GM12878 (cell line): ENCODE measurements around the gene DHRS12. TPM values are rescaled to one million over a fixed set of nuclear protein-coding genes. Genes with fewer than 3 reads are reported as not detected.

Source experiments
- ATAC-seq: fragments of 200-7000 bp; cut with Tn5 transposase; 3 replicates; pipeline ENCODE4 v1.9.1; 2020; ENCODE audit warnings: mild to moderate bottlenecking, moderate library complexity
- BruUV-seq: library from RNA; stranded (reverse); fragments of 400-500 nt; replicated peaks from 2 replicates; lab custom pipeline; 2021; lab: Mats Ljungman, UMichigan
- CTCF ChIA-PET: fragments of 300-600 bp; sonication (Branson Sonifier 250); formaldehyde crosslinking; extraction: SDS; loops from one replicate; lab custom pipeline; 2021; ENCODE audit warnings: inconsistent platforms; lab: Yijun Ruan, JAX
- POLR2A ChIA-PET: fragments of 350-600 bp; formaldehyde crosslinking; extraction: SDS; loops from one replicate; lab custom pipeline; 2021; ENCODE audit warnings: inconsistent platforms; lab: Charles Lee
- RAD21 ChIA-PET: fragments of 300-600 bp; sonication (Branson Sonifier 250); formaldehyde crosslinking; loops from one replicate; lab custom pipeline; 2023; ENCODE audit warnings: antibody characterized with exemption; ENCODE audit not compliant: unreplicated experiment; lab: Charles Lee
- SMC1A ChIA-PET: fragments of 300-600 bp; sonication (Branson Sonifier 250); formaldehyde crosslinking; loops from one replicate; lab custom pipeline; 2023; ENCODE audit not compliant: unreplicated experiment, uncharacterized antibody; lab: Charles Lee
- DNase-seq: peaks from one replicate; pipeline ENCODE4 v3.0.0-alpha.2; 2011; ENCODE audit warnings: low read depth, low spot score
- FAIRE-seq: peaks from 3 replicates; lab custom pipeline; 2011; peaks lifted over from hg19 to GRCh38; lab: Jason Lieb, UNC
- H2AFZ ChIP-seq: 2 replicates; pipeline ENCODE4 v1.6.0; 2011; ENCODE audit warnings: low read depth, low read length, control low read depth; ENCODE audit not compliant: control insufficient read depth
- H3K27ac ChIP-seq: 2 replicates; pipeline ENCODE4 v1.5.1; 2011; ENCODE audit warnings: control low read depth; ENCODE audit not compliant: control insufficient read depth, insufficient read depth
- H3K27me3 ChIP-seq, 2 experiments: replicated peaks in 1 of 2; 2 replicates each; pipeline versions ENCODE4 v1.6.0 to v1.6.1; 2011; ENCODE audit warnings: low read length in 1 of 2; ENCODE audit not compliant: control insufficient read depth in 2 of 2, insufficient read depth in 2 of 2
- H3K36me3 ChIP-seq, 2 experiments: 2 replicates each; pipeline ENCODE4 v1.5.1; 2011; ENCODE audit warnings: low read length in 1 of 2; ENCODE audit not compliant: control insufficient read depth in 2 of 2, insufficient read depth in 2 of 2
- H3K4me1 ChIP-seq: 2 replicates; pipeline ENCODE4 v1.6.1; 2011; ENCODE audit warnings: mild to moderate bottlenecking, low read length, moderate library complexity, mixed read lengths; ENCODE audit not compliant: control insufficient read depth, insufficient read depth
- H3K4me2 ChIP-seq: 2 replicates; pipeline ENCODE4 v1.6.0; 2011; ENCODE audit warnings: control low read depth; ENCODE audit not compliant: control insufficient read depth, insufficient read depth
- H3K4me3 ChIP-seq: fragments of 200-600 bp; sonication (generic); 2 replicates; pipeline ENCODE4 v1.5.1; 2016
- H3K79me2 ChIP-seq: 2 replicates; pipeline ENCODE4 v1.6.0; 2011; ENCODE audit warnings: low read length; ENCODE audit not compliant: control insufficient read depth, insufficient read depth
- H3K9ac ChIP-seq: 2 replicates; pipeline ENCODE4 v1.8.0; 2011; ENCODE audit warnings: low read length, control low read depth, mixed read lengths; ENCODE audit not compliant: control insufficient read depth, insufficient read depth
- H3K9me3 ChIP-seq: replicated peaks from 3 replicates; pipeline ENCODE4 v1.5.1; 2011; ENCODE audit warnings: mild to moderate bottlenecking, low read length; ENCODE audit not compliant: control insufficient read depth, insufficient read depth
- H4K20me1 ChIP-seq: 2 replicates; pipeline ENCODE4 v1.6.0; 2011; ENCODE audit not compliant: control insufficient read depth, insufficient read depth
- CREM ChIP-seq: IDR thresholded peaks from 2 replicates; pipeline ENCODE4 v1.6.1; 2014; ENCODE audit warnings: antibody characterized with exemption, low read depth
- HDAC6 ChIP-seq: fragments of 200-600 bp; sonication (generic); IDR thresholded peaks from one replicate; pipeline ENCODE4 v1.8.0; 2017; ENCODE audit warnings: antibody characterized with exemption; ENCODE audit not compliant: unreplicated experiment
- IRF4 ChIP-seq: IDR thresholded peaks from 2 replicates; pipeline ENCODE4 v1.6.1; 2011; ENCODE audit warnings: low read depth, low read length
- POLR2AphosphoS5 ChIP-seq: IDR thresholded peaks from 2 replicates; pipeline ENCODE4 v1.6.1; 2011; ENCODE audit warnings: mild to moderate bottlenecking, low read length, inconsistent platforms
- SP1 ChIP-seq: IDR thresholded peaks from one replicate; pipeline ENCODE4 v1.6.1; 2011; ENCODE audit warnings: low read depth, low read length
- ZBTB4 ChIP-seq: fragments of 450-650 bp; formaldehyde crosslinking; IDR thresholded peaks from 2 replicates; pipeline ENCODE4 v1.4.0; 2022; ENCODE audit warnings: mild to moderate bottlenecking, moderate library complexity
- WGBS: methylation state at CpG from one replicate; pipeline ENCODE4 v1.1.6; 2016; ENCODE audit warnings: low lambda C conversion rate; ENCODE audit not compliant: insufficient replicate concordance, insufficient coverage; ENCODE audit errors: missing lambda C conversion rate; 5-methylcytosine and 5-hydroxymethylcytosine counted together
- in situ Hi-C: fragments of 300-500 bp; cut with MboI; formaldehyde crosslinking; loops from 9 replicates; pipeline ENCODE4 v1.14.3; 2018; ENCODE audit warnings: mixed read lengths
- intact Hi-C: fragments of 100-400 bp; cut with micrococcal nuclease; formaldehyde crosslinking; loops from one replicate; pipeline ENCODE4 v1.14.2; 2022; ENCODE audit not compliant: unreplicated experiment
- polyA plus RNA-seq, 11 experiments: library from polyadenylated mRNA; depleted of rRNA in 4 of 11; unstranded in 6 of 11; stranded (reverse) in 5 of 11; fragments of >200 nt; fragmentation: Nextera tagmentation in 4 of 11; fragmentation: Illumina TruSeq in 1 of 11; extraction: Ambion mirVana in 4 of 11; extraction: Trizol in 1 of 11; gene quantifications; 1 replicate in 1 of 11; 2 replicates in 10 of 11; pipeline versions ENCODE4 v1.2.1 to v1.2.3, GENCODE V29; 2011 to 2016; ENCODE audit warnings: inconsistent platforms in 2 of 11, missing spikeins in 2 of 11, low read depth in 1 of 11
- total RNA-seq, 4 experiments: library from RNA; depleted of rRNA in 3 of 4; stranded (reverse); fragments of >200 nt in 3 of 4; fragmentation: Illumina TruSeq in 1 of 4; extraction: Trizol in 1 of 4; gene quantifications; 2 replicates each; pipeline versions ENCODE4 v1.2.1 to v1.2.3, GENCODE V29; 2013 to 2021

DHRS12 gene
- total and polyA plus RNA-seq, 10 of the 15 experiments (the other 5 are each of a cell fraction or from before 2014, with no cell fraction given) = 2.9 to 11.3 (median 8.2) TPM

- no peaks in the 10 kb centered on the region for H3K79me2 ChIP-seq
- H3K36me3 ChIP-seq = no peaks in the 10 kb centered on the region
- no peaks in the 10 kb centered on the region for H4K20me1 ChIP-seq
- H3K9ac ChIP-seq = no peak overlapping the region
- whole genome bisulfite sequencing = 24% methylated on average over 6 of the region's 6 CpGs
- no peak for FAIRE-seq
- H3K4me1 ChIP-seq = no peaks in the 10 kb centered on the region
- ChIA-PET SMC1A (no interaction called here), CTCF (interaction anchor here (1.0 kb wide), 1 partner anchor 25 kb away, joined by 4 read pairs; no protein-coding TSS in a partner anchor), RAD21 (no interaction called here), POLR2A (no interaction called here)
- no peak overlapping the region for H3K4me2 ChIP-seq
- H3K4me3 ChIP-seq = no peak overlapping the region
- TF ChIP-seq HDAC6 = no peak
- no peak for TF ChIP-seq POLR2AphosphoS5
- TF ChIP-seq CREM = no peak
- TF ChIP-seq IRF4 = no peak
- TF ChIP-seq ZBTB4 (CRISPR knock-in tag) = no peak
- TF ChIP-seq SP1 = no peak
- H2AFZ ChIP-seq = no peak overlapping the region
- no peak for ATAC-seq
- no peak overlapping the region for H3K27ac ChIP-seq
- no peaks in the 10 kb centered on the region for H3K9me3 ChIP-seq
- BruUV-seq = no TSS peak
- DNase-seq = no peak
- intact Hi-C loops (no loop called here), in situ Hi-C loops (no loop called here)
- peaks cover 0 to 3% of the 10 kb centered on the region in 2 experiments; a peak in 2 of 4 replicates for H3K27me3 ChIP-seq
Observed at GRCh38 chr13:51840917-51841316, 37.0 kb upstream of the DHRS12 start.
